Pancreas (tissue), 10 donors: Measurements from ENCODE around the gene ZNF768. TPM values are rescaled to one million over a fixed set of nuclear protein-coding genes. Genes with fewer than 3 reads are reported as not detected.

Source experiments
- ATAC-seq, 4 donors: fragments of 200-7000 bp; cut with Tn5 transposase; one replicate each; pipeline versions ENCODE4 v1.8.0 to v1.9.1; 2020; ENCODE audit warnings: mild to moderate bottlenecking in 4 of 4, moderate library complexity in 4 of 4
- DNase-seq, 6 donors: peaks; one replicate each; pipeline ENCODE4 v3.0.0-alpha.2; 2020
- FAIRE-seq: peaks from 2 replicates; lab custom pipeline; 2012; peaks lifted over from hg19 to GRCh38; lab: Jason Lieb, UNC
- H3K27ac ChIP-seq, 4 donors: fragments of 200-600 bp; sonication (generic); 1 replicate in 3 of 4; 2 replicates in 1 of 4; pipeline versions ENCODE4 v1.5.0 to v1.8.0; 2020
- H3K27me3 ChIP-seq, 4 donors: fragments of 200-600 bp; one replicate each; pipeline ENCODE4 v1.8.0; 2021
- H3K36me3 ChIP-seq, 3 donors: fragments of 200-600 bp; sonication (generic) in 1 of 3; one replicate each; pipeline versions ENCODE4 v1.5.0 to v1.8.0; 2020 to 2021
- H3K4me1 ChIP-seq, 3 donors: fragments of 200-600 bp; one replicate each; pipeline ENCODE4 v1.8.0; 2021
- H3K4me3 ChIP-seq, 4 donors: fragments of 200-600 bp; sonication (generic) in 2 of 4; one replicate each; pipeline versions ENCODE4 v1.5.0 to v1.8.0; 2020 to 2021
- H3K9me3 ChIP-seq, 4 donors: fragments of 200-600 bp; one replicate each; pipeline ENCODE4 v1.8.0; 2021
- WGBS, 2 donors: extraction: QIAGEN DNeasy Blood & Tissue Kit; methylation state at CpG; one replicate each; pipeline ENCODE4 v1.1.7; 2013; 5-methylcytosine and 5-hydroxymethylcytosine counted together
- intact Hi-C, 3 donors: fragments of 100-400 bp; cut with DNase I; formaldehyde crosslinking; loops; one replicate each; pipeline versions ENCODE4 v1.11.1 to v1.14.2; 2022
- polyA plus RNA-seq, 2 donors: library from polyadenylated mRNA; stranded (reverse); fragments of 200-250 nt; gene quantifications; one replicate each; pipeline ENCODE4 v1.2.3, GENCODE V29; 2013
- total RNA-seq, 6 donors: library from RNA; stranded (reverse); fragmentation: NEBNext Ultra II Directional in 4 of 6; extraction: Animal tissue kit (Norgen Biotek cat#: 25700) in 4 of 6; gene quantifications; one replicate each; pipeline versions ENCODE4 v1.2.1 to v1.2.4, GENCODE V29; 2021 to 2023
- TF ChIP-seq, protein P1 (sequence below), 4 donors: fragments of 200-600 bp; sonication (generic) in 3 of 4; IDR thresholded peaks; one replicate each; pipeline versions ENCODE4 v1.5.0 to v1.8.0; 2021; ENCODE audit warnings: antibody characterized with exemption in 4 of 4
- donor health status: healthy with polysubstance abuse.
- donor health status: DM: no; HTN: no; CAD: no; lungs with moderate emphysema.
- donor health status: DM: no; HTN: no; CAD: no.
- donor health status: control.
- donor health status: control.
- donor health status: Bipolar disorder and iron deficiency.
- donor health status: DM: yes; HTN: yes; CAD: no.
- donor health status: DM: no; HTN: no; CAD: no.
- donor health status: DM: no; HTN: no; CAD: no.
- donor health status: DM: yes; HTN: yes; CAD: no.

ZNF768 gene
- total and polyA plus RNA-seq, 8 donors = 11.7 to 31.4 (median 15.4) TPM

DNA sequence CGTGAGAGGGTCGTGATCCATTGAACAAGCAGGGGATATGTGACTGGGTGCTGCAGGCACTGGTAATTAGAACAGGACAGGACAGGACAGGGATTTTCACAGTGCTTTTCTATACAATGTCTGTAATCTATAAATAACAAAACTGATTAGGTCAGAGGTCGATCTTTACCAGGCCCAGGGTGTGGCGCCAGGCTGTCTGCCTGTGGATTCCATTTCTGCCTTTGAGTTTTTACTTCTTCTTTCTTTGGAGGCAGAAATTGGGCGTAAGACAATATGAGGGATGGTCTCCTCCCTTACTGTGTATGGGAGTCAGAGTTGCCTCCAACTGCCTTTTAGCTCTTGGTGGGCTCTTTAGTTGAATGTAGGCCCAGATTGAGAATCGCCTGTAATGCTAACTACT lies 33.3 kb upstream of the ZNF768 start:
- FAIRE-seq (no peak), ATAC-seq (no peak), DNase-seq (no peak)
- no peaks in the 10 kb centered on the region for H3K9me3 ChIP-seq
- intact Hi-C loops = no loop called here
- peaks cover 0 to 11% (median 7%) of the 10 kb centered on the region in 3 donors for H3K36me3 ChIP-seq
- WGBS, 2 donors = 94% methylated on average over 6 of the region's 6 CpGs
- no peak overlapping the region for H3K27ac ChIP-seq
- TF ChIP-seq, protein P1, sequence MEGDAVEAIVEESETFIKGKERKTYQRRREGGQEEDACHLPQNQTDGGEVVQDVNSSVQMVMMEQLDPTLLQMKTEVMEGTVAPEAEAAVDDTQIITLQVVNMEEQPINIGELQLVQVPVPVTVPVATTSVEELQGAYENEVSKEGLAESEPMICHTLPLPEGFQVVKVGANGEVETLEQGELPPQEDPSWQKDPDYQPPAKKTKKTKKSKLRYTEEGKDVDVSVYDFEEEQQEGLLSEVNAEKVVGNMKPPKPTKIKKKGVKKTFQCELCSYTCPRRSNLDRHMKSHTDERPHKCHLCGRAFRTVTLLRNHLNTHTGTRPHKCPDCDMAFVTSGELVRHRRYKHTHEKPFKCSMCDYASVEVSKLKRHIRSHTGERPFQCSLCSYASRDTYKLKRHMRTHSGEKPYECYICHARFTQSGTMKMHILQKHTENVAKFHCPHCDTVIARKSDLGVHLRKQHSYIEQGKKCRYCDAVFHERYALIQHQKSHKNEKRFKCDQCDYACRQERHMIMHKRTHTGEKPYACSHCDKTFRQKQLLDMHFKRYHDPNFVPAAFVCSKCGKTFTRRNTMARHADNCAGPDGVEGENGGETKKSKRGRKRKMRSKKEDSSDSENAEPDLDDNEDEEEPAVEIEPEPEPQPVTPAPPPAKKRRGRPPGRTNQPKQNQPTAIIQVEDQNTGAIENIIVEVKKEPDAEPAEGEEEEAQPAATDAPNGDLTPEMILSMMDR (IDR thresholded peaks at IDR 0.05) = no peak
- H3K4me3 ChIP-seq = no peak overlapping the region
- H3K27me3 ChIP-seq = no peaks in the 10 kb centered on the region
- H3K4me1 ChIP-seq = peaks cover 0 to 10% (median 0%) of the 10 kb centered on the region in 3 donors

DNA sequence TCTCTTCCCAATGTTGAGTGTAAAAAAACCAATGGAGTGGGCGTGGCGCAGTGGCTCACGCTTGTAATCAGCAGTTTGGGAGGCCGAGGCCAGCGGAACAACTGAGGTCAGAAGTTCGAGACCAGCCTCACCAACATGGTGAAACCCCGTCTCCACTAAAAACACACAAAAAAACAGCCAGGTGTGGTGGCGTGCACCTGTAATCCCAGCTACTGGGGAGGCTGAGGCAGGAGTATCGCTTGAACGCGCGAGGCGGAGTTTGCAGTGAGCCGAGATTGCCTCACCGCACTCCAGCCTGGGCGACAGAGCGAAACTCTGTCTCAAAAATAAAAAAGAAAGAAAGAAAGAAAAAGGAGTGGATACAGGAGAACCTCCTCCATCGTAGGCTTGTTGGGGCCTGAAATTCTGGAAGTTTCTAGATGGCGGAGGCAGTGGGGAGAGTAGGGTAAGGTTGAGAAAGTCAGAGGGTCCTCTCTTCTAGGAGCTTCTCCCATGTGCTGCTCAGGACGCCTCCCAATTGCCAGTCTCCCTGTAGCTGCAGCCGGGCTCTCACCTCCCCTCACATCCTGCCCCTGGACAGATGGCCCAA lies 32.5 kb upstream of the ZNF768 start:
- intact Hi-C loops = no loop called here
- Histone ChIP-seq H3K9me3 (no peaks in the 10 kb centered on the region), H3K36me3 (peaks cover 0 to 16% (median 7%) of the 10 kb centered on the region in 3 donors), H3K27me3 (no peaks in the 10 kb centered on the region), H3K27ac (peak overlapping the region; percentile 91 to 97 (median 96)), H3K4me1 (peaks cover 0 to 10% (median 0%) of the 10 kb centered on the region in 3 donors), H3K4me3 (peak overlapping the region in 2 of 4 donors; percentile 65 to 90)
- DNase-seq (no peak), FAIRE-seq (no peak), ATAC-seq (peak in 1 of 4 donors; percentile 2)
- WGBS, 2 donors = 81 to 82% methylated on average over 21 of the region's 21 CpGs
- TF ChIP-seq, protein P1 (IDR thresholded peaks at IDR 0.05) = no peak

DNA sequence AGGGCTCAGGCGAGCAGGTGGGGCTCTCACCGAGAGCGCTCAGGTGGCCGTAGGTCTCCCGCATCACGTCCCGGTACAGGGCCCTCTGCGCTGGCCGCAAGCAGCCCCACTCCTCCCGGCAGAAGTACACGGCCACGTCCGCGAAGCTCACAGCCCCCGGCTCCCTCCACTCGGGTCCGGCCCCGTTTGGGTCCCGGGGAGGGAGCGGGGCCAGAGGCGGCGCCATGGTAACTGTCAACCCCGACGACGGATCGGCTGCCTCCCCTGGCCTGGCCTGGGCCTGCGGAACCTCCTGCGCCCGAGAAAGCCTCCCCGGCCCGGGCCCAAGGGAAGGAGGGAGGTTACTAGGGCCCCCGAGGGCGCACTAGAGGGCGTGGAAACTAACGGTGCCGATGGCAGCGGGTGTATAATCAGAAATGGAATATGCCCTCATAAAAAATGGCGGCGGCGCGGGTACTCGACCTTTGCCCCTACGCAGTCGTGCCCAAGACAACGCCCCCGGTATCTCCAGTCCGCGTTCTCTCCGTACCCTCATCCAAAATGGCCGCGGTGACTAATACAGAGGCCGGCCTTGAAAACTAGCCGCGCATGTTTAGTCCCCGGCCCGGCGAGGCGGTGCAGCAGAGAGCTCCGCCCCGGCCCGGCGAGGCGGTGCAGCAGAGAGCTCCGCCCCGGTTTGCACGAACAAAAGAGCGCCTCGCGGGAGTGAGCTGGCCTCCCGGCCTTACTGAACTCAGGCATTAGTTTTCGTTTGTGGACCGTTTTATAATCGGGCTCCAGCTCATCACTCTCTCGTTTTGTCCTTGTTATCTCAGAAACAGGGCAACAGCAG lies 31.8 kb upstream of the ZNF768 start, which contains the start of gene ZNF764:
TSS of gene ZNF764 (minus strand) at position 418 of the 832 bp plus-strand sequence. CDS start at position 226, 192 bp downstream.
- peak; percentile 93 to 98 (median 96) for ATAC-seq
- peak; percentile 95 for FAIRE-seq
- Histone ChIP-seq H3K27ac (peak within 1 kb of the TSS; percentile 91 to 97 (median 96)), H3K4me3 (peak within 1 kb of the TSS; percentile 65 to 90 (median 88)), H3K4me1 (peaks cover 0 to 10% (median 0%) of the 10 kb centered on the region in 3 donors), H3K27me3 (no peaks in the 10 kb centered on the region), H3K36me3 (peaks cover 0 to 16% (median 7%) of the 10 kb centered on the region in 3 donors), H3K9me3 (no peaks in the 10 kb centered on the region)
- peak; percentile 95 to 99 (median 98) for DNase-seq
- WGBS, 2 donors = 0% methylated on average over 74 of the region's 74 CpGs
- TF ChIP-seq, protein P1 (IDR thresholded peaks at IDR 0.05) = no peak
- intact Hi-C loops = no loop called here

DNA sequence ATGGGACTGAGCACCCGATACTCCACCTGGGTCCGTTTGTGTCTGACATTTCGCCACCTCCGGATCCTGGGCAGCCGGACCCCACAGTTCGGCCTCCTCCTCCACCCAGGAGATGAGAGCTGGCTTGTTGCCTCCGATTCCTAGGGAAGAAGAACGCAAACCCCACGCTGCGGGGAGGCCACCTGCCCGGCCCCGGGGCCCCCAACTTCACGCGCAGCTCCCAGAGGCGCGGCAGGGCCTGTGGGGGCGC lies 31.3 kb upstream of the ZNF768 start:
- peak overlapping the region; percentile 65 to 90 (median 88) for H3K4me3 ChIP-seq
- no peaks in the 10 kb centered on the region for H3K27me3 ChIP-seq
- intact Hi-C loops = no loop called here
- FAIRE-seq (no peak), ATAC-seq (peak; percentile 2 to 7 (median 4)), DNase-seq (no peak)
- H3K4me1 ChIP-seq = peaks cover 0 to 10% (median 0%) of the 10 kb centered on the region in 3 donors
- peak overlapping the region; percentile 91 to 97 (median 96) for H3K27ac ChIP-seq
- TF ChIP-seq, protein P1 (IDR thresholded peaks at IDR 0.05) = no peak
- H3K9me3 ChIP-seq = no peaks in the 10 kb centered on the region
- peaks cover 0 to 16% (median 7%) of the 10 kb centered on the region in 3 donors for H3K36me3 ChIP-seq
- 0% methylated on average over 17 of the region's 17 CpGs for WGBS, 2 donors
